GM19397 (cell line): ENCODE results near the gene EIF5B.
A peak's percentile ranks its signal among the peaks of the same experiment; 100 is the strongest.
"Not testable (repeated sequence)": the region's sequence is repeated elsewhere in the genome, so short reads cannot be mapped to it uniquely, and the experiment has no call there.

Experiments
- ATAC-seq: cut with Tn5 transposase; IDR thresholded peaks from one replicate; pipeline ENCODE4 v1.9.1; 2021; ENCODE audit warnings: mild to moderate bottlenecking, moderate library complexity; ENCODE audit not compliant: unreplicated experiment

Gene EIF5B, protein sequence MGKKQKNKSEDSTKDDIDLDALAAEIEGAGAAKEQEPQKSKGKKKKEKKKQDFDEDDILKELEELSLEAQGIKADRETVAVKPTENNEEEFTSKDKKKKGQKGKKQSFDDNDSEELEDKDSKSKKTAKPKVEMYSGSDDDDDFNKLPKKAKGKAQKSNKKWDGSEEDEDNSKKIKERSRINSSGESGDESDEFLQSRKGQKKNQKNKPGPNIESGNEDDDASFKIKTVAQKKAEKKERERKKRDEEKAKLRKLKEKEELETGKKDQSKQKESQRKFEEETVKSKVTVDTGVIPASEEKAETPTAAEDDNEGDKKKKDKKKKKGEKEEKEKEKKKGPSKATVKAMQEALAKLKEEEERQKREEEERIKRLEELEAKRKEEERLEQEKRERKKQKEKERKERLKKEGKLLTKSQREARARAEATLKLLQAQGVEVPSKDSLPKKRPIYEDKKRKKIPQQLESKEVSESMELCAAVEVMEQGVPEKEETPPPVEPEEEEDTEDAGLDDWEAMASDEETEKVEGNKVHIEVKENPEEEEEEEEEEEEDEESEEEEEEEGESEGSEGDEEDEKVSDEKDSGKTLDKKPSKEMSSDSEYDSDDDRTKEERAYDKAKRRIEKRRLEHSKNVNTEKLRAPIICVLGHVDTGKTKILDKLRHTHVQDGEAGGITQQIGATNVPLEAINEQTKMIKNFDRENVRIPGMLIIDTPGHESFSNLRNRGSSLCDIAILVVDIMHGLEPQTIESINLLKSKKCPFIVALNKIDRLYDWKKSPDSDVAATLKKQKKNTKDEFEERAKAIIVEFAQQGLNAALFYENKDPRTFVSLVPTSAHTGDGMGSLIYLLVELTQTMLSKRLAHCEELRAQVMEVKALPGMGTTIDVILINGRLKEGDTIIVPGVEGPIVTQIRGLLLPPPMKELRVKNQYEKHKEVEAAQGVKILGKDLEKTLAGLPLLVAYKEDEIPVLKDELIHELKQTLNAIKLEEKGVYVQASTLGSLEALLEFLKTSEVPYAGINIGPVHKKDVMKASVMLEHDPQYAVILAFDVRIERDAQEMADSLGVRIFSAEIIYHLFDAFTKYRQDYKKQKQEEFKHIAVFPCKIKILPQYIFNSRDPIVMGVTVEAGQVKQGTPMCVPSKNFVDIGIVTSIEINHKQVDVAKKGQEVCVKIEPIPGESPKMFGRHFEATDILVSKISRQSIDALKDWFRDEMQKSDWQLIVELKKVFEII

DNA sequence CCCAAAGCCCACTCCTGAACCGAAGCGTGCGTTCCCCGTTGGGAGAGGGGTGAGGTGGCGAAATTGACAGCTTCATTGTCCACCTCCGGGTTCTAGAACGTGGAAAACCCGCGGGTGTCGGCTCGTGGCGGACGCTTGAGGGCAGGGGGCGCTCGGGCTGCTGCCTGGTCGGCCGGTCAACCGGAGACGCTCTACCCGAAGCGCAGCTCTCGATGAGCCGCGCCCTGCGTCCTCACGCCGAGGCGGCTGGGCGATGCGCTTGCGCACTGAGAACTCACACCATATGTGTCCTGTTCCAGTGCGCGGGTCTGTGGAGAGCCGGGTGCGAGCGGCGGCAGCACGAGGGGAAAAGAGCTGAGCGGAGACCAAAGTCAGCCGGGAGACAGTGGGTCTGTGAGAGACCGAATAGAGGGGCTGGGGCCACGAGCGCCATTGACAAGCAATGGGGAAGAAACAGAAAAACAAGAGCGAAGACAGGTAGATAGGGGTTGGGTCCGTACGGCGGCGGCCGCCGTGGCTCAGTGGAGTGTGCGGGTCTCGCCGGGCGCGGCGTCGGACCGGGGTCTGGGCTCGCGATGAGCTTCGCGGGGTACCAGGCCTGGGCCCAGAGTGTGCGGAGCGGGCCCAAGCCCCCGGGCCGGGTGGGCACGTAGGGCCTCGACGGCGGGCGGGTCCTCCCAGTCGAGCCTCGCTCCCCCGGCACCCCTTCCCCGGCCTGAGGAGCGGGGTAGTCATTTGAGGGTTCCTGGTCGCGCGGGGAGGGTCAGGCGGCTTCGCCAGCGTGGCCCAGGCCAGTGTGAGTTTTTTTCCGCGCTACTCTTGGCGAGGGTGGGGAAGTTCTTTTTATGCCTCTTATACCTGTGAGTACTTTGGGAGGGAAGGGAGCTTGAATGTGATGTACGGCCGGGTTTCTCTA lies at the start of gene EIF5B:
EIF5B (plus strand) TSS at position 277 of the 916 bp plus-strand sequence; CDS start at position 443, 166 bp downstream.
- peak; percentile 70 for ATAC-seq

DNA sequence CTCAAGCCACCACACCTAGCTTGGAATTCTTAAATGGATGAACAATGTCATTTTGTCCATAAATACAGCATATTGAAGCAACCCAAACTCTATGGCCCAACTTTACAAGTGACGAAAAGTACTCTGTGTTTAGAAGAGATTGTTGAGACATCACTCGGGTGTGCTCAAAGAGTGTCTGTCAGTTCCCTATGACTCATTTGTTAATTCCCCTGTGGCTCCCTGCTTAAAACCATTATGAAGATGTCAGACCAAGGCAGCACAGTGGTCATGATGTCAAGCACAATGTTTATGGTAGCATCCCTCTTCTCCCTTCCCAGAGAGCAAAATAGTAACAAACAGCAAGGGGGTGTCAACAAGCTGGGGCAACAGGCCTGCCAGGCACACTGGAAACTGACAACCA lies 39.2 kb upstream of the EIF5B start:
- no peak for ATAC-seq

GRCh38 chr2:99299580-99299979 lies 37.6 kb upstream of the EIF5B start:
- no peak for ATAC-seq

- not testable (repeated sequence) for ATAC-seq
Measured at GRCh38 chr2:99301097-99301496, 36.1 kb upstream of the EIF5B start, which contains the start of gene LYG1. LYG1 (minus strand) TSS chr2:99301197; CDS start chr2:99295670, 5,527 bp downstream.

DNA sequence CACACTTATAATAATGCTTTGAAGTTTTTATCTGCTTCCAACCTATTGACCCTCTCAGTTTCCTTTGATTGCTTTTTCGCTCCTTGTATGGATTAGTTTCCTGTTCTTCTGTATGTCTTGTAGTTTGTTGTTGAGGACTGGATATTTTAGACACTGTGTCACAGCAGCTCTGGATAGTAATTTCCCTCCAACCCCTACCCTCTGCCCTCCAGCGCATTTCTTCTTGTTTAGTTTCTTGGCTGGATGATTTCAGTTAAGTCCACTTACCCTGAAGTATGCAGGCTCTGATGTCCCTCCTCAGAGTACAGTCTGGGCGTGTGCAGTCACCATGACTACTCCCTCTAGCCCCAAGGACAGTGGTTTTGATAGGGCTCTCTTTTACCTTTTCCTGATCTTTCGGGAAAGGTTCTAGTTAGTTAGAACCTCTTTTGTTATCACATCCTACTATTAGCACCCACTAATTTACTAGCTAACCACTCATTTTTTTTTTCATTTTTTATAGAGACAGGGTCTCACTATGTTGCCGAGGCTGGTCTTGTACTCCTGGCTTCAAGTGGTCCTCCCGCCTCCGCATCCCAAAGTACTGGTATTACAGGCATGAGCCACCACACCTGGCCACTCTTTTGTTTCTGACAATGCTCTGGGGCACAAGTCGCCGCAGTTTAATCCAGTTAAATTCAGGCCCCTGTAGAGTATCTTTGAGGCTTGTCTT lies 19.9 kb upstream of the EIF5B start:
- ATAC-seq = no peak

DNA sequence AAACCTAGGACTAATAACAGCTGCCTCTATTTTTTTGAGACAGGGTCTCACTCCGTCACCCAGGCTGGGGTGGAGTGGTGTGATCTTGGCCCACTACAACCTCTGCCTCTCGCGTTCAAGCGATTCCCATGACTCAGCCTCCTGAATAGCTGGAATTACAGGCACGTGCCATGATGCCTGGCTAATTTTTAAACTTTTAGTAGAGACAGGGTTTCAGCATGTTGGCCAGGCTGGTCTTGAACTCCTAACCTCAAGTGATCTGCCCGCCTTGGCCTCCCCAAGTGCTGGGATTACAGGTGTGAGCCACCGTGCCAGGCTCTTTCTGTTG lies 19.4 kb upstream of the EIF5B start:
- not testable (repeated sequence) for ATAC-seq

- no peak for ATAC-seq
Measured at GRCh38 chr2:99325384-99325783, 11.8 kb upstream of the EIF5B start.

DNA sequence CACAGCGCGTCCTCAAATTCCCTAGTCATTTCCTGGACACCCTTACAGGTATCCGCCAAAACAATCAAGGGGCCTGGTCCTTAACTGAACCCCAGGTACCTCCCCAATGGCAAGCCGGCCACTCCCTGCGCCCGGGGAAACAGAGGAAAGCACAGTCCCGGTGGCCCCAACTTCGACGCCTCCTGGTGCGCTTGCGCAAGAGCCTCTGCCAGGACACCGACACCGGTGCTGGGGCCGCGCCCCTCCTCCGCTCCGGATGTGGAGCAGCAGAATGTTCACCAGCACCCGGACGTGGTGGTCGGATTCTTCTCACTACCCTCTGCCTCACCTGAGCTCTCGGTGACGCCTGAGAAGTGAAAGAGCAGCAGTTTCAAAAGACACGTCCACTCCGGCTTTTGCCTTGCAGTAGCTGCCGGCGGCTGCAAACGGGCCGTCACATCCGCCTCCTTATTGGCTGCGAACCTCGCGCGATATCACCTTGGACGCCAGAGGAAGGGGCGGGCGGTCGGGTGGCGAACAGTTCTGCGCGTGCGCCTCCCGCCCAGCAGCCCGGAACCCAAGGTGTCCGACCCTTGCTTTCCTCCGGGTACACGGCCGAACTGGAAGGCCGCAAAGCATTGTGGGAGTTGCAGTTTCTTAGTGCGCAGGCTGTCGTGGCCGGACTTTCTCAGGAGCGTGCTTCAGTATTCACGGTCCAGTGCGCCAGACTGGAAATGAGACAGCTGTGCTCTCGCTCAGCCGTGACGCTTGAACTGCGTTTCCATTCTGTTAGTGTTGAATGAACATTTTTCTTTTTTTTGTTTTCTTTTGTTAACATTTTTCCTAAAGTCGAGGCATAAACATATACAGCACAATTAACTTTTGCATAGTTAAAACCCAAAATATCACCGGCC lies 1.0 kb upstream of the EIF5B start, which contains the start of gene TXNDC9:
TXNDC9 (minus strand) TSS at position 423 of the 893 bp plus-strand sequence. CDS start 3,123 bp downstream, outside the sequence.
- ATAC-seq = peak; percentile 75

DNA sequence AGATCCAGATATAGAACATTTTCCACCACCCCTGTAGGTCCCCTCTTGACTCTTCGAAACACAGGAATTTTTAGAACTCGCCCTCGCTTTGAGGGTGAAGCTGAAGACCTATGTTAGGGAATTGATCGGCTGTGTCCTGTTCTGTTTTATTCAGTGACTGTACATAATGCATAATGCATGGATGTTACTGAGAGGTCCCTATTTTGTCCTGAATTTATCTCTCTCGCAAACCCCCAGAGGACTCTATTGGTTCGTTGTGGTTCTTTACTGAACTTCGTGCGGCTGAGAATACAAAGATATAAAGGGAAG lies 431 bp upstream of the EIF5B start:
- ATAC-seq = peak; percentile 5

GRCh38 chr2:99338029-99338585 lies 918 bp downstream of the EIF5B start:
- no peak for ATAC-seq

GRCh38 chr2:99340669-99341236 lies 3.6 kb downstream of the EIF5B start:
- ATAC-seq = no peak

- ATAC-seq = no peak
Measured at GRCh38 chr2:99342536-99342935, 5.3 kb downstream of the EIF5B start.

DNA sequence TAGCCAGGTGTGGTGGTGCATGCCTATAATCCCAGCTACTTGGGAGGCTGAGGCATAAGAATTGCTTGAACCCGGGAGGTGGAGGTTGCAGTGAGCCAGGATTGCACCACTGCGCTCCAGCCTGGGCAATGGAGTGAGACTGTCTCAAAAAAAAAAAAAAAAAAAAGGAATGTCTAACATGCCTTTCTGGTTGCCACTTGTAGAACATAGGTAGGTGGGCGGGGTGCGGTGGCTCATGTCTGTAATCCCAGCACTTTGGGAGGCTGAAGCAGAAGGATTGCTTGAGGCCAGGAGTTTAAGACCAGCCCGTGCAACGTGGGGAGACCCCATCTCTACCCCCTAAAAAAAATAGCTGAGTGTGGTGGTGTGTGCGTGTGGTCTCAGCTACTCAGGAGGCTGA lies 8.3 kb downstream of the EIF5B start:
- ATAC-seq = not testable (repeated sequence)

- no peak for ATAC-seq
Measured at GRCh38 chr2:99346218-99346617, 9.0 kb downstream of the EIF5B start.

DNA sequence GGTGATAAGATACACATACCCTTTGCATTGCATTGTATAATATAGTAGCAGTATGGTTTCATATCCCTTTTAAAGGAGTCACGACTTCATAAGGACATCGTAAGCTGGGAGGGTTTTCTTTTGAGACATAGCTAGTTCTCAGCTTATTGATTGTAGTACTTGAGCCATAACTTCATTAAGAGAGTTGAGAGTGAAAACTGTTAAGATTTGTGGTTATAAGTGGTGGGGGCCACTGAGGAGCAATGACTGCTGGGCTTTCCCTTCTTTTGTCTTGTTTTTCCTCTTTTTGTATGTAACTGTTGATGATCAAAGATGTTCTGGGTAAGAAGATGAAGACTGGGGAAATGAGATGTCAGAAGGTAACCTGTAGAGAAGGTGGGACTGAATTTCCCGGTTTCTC lies 11.0 kb downstream of the EIF5B start:
- ATAC-seq = peak; percentile 58

DNA sequence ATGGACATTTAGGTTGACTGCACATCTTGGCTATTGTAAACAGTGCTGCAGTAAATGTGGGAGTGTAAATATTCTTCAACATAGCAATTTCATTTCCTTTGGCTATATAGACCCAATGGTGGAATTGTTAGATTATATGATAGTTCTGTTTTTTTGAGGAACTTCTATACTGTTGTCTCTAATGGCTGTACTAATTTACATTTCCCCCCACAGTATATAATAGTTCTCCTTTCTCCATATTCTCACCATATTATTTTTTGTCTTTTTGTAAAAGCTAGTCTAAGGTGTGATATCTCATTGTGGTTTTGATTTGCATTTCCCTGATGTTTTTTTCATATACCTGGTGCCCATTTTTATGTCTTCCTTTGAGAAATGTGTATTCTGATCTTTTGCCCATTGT lies 13.0 kb downstream of the EIF5B start:
- no peak for ATAC-seq

- no peak for ATAC-seq
Measured at GRCh38 chr2:99354070-99354469, 16.9 kb downstream of the EIF5B start.

GRCh38 chr2:99354825-99355224 lies 17.6 kb downstream of the EIF5B start:
- ATAC-seq = not testable (repeated sequence)
